ENCODE results near the gene TMEM186.

The TMEM186 gene

GRCh38 chr16:8768692-8769091, 28.7 kb downstream of the TMEM186 start:
- H3K27me3 ChIP-seq (replicated peaks) = no peaks in the 10 kb centered on the region
- no peaks in the 10 kb centered on the region for H3K36me3 ChIP-seq (replicated peaks)
- no peak overlapping the region for H3K4me3 ChIP-seq (ENCODE audit: low read depth, low read length)
- TF ChIP-seq CTCF (IDR thresholded peaks at IDR 0.05; ENCODE audit: low read depth, low read length, missing control alignments) = no peak
- H3K27ac ChIP-seq = no peak overlapping the region
- in situ Hi-C loops (cut with HindIII; ENCODE audit: low pct_ligation_motif_present, low sequenced_read_pairs) = no loop called here
- no peak for DNase-seq

GRCh38 chr16:8768283-8768682, 29.2 kb downstream of the TMEM186 start:
- no peak for TF ChIP-seq CTCF (IDR thresholded peaks at IDR 0.05; ENCODE audit: low read depth, low read length, missing control alignments)
- in situ Hi-C loops (cut with HindIII; ENCODE audit: low pct_ligation_motif_present, low sequenced_read_pairs) = no loop called here
- no peak for DNase-seq
- Histone ChIP-seq H3K27me3 (replicated peaks) (no peaks in the 10 kb centered on the region), H3K4me3 (ENCODE audit: low read depth, low read length) (no peak overlapping the region), H3K36me3 (replicated peaks) (no peaks in the 10 kb centered on the region), H3K27ac (no peak overlapping the region)

GRCh38 chr16:8767176-8767575, 30.3 kb downstream of the TMEM186 start:
- Histone ChIP-seq H3K27me3 (replicated peaks) (no peaks in the 10 kb centered on the region), H3K27ac (no peak overlapping the region), H3K4me3 (ENCODE audit: low read depth, low read length) (no peak overlapping the region), H3K36me3 (replicated peaks) (no peaks in the 10 kb centered on the region)
- no peak for DNase-seq
- in situ Hi-C loops (cut with HindIII; ENCODE audit: low pct_ligation_motif_present, low sequenced_read_pairs) = no loop called here
- no peak for TF ChIP-seq CTCF (IDR thresholded peaks at IDR 0.05; ENCODE audit: low read depth, low read length, missing control alignments)

GRCh38 chr16:8764525-8765250, 32.8 kb downstream of the TMEM186 start:
- no peak for DNase-seq
- TF ChIP-seq CTCF (IDR thresholded peaks at IDR 0.05; ENCODE audit: low read depth, low read length, missing control alignments) = no peak
- Histone ChIP-seq H3K36me3 (replicated peaks) (no peaks in the 10 kb centered on the region), H3K4me3 (ENCODE audit: low read depth, low read length) (no peak overlapping the region), H3K27me3 (replicated peaks) (no peaks in the 10 kb centered on the region), H3K27ac (no peak overlapping the region)
- in situ Hi-C loops (cut with HindIII; ENCODE audit: low pct_ligation_motif_present, low sequenced_read_pairs) = no loop called here

GRCh38 chr16:8763899-8764298, 33.5 kb downstream of the TMEM186 start:
- no peak for TF ChIP-seq CTCF (IDR thresholded peaks at IDR 0.05; ENCODE audit: low read depth, low read length, missing control alignments)
- Histone ChIP-seq H3K4me3 (ENCODE audit: low read depth, low read length) (no peak overlapping the region), H3K27ac (no peak overlapping the region), H3K36me3 (replicated peaks) (no peaks in the 10 kb centered on the region), H3K27me3 (replicated peaks) (no peaks in the 10 kb centered on the region)
- in situ Hi-C loops (cut with HindIII; ENCODE audit: low pct_ligation_motif_present, low sequenced_read_pairs) = no loop called here
- DNase-seq = no peak

GRCh38 chr16:8763083-8763482, 34.4 kb downstream of the TMEM186 start:
- H3K4me3 ChIP-seq (ENCODE audit: low read depth, low read length) = no peak overlapping the region
- no peaks in the 10 kb centered on the region for H3K27me3 ChIP-seq (replicated peaks)
- TF ChIP-seq CTCF (IDR thresholded peaks at IDR 0.05; ENCODE audit: low read depth, low read length, missing control alignments) = no peak
- DNase-seq = no peak
- no peak overlapping the region for H3K27ac ChIP-seq
- no peaks in the 10 kb centered on the region for H3K36me3 ChIP-seq (replicated peaks)
- in situ Hi-C loops (cut with HindIII; ENCODE audit: low pct_ligation_motif_present, low sequenced_read_pairs) = no loop called here

All from brain microvascular endothelial cell (primary cell).